IMR-90 (cell line): ENCODE measurements around the gene AP3S1. TPM values are rescaled to one million over a fixed set of nuclear protein-coding genes. Genes with fewer than 3 reads are reported as not detected.

ENCODE experiments used
- ATAC-seq: fragments of 200-7000 bp; cut with Tn5 transposase; 2 replicates; pipeline ENCODE4 v1.9.1; 2020; ENCODE audit warnings: low read depth, mild to moderate bottlenecking, moderate library complexity
- BruUV-seq: library from RNA; stranded (reverse); fragments of 400-500 nt; replicated peaks from 2 replicates; lab custom pipeline; 2021; lab: Mats Ljungman, UMichigan
- CTCF ChIA-PET: fragments of 300-600 bp; formaldehyde crosslinking; extraction: SDS; loops from one replicate; lab custom pipeline; 2021; ENCODE audit warnings: antibody characterized with exemption; lab: Yijun Ruan, JAX
- POLR2A ChIA-PET: fragments of 300-600 bp; sonication (Branson Sonifier 250); formaldehyde crosslinking; loops from one replicate; lab custom pipeline; 2022; ENCODE audit warnings: antibody characterized with exemption; ENCODE audit not compliant: unreplicated experiment; lab: Charles Lee
- DNase-seq: peaks from one replicate; pipeline ENCODE4 v3.0.0; 2013
- H2AFZ ChIP-seq: replicated peaks from 2 replicates; pipeline ENCODE3; 2013; ENCODE audit warnings: low read length, mild to moderate bottlenecking; ENCODE audit not compliant: poor library complexity
- H2AK5ac ChIP-seq: 2 replicates; pipeline ENCODE4 v1.6.1; 2013; ENCODE audit warnings: low read depth, low read length, inconsistent platforms
- H2AK9ac ChIP-seq: replicated peaks from 2 replicates; pipeline ENCODE3; 2013; ENCODE audit warnings: mild to moderate bottlenecking, low read depth, low read length, moderate library complexity; ENCODE audit not compliant: poor library complexity
- H2BK120ac ChIP-seq: 2 replicates; pipeline ENCODE4 v1.6.1; 2013; ENCODE audit warnings: low read depth, low read length, inconsistent platforms
- H2BK15ac ChIP-seq: 3 replicates; pipeline ENCODE4 v1.6.1; 2013; ENCODE audit warnings: low read depth, low read length, inconsistent platforms
- H2BK20ac ChIP-seq: 2 replicates; pipeline ENCODE4 v1.6.1; 2013; ENCODE audit warnings: low read depth, mild to moderate bottlenecking, inconsistent platforms, low read length, moderate library complexity
- H2BK5ac ChIP-seq: 2 replicates; pipeline ENCODE4 v1.6.1; 2013; ENCODE audit warnings: mild to moderate bottlenecking, low read depth, low read length, inconsistent platforms; ENCODE audit not compliant: poor library complexity, severe bottlenecking
- H3K14ac ChIP-seq: replicated peaks from 2 replicates; pipeline ENCODE4 v1.6.1; 2013; ENCODE audit warnings: low read depth, low read length, inconsistent platforms
- H3K18ac ChIP-seq: 2 replicates; pipeline ENCODE4 v1.6.1; 2013; ENCODE audit warnings: low read depth, low read length, control low read depth
- H3K23ac ChIP-seq: 2 replicates; pipeline ENCODE4 v1.6.1; 2013; ENCODE audit warnings: low read depth, low read length, inconsistent platforms
- H3K27ac ChIP-seq: 2 replicates; pipeline ENCODE4 v1.5.1; 2013; ENCODE audit warnings: mild to moderate bottlenecking, control low read depth, low read length; ENCODE audit not compliant: insufficient read depth
- H3K27me3 ChIP-seq: 2 replicates; pipeline ENCODE4 v1.6.1; 2013; ENCODE audit warnings: low read length; ENCODE audit not compliant: control insufficient read depth, insufficient read depth
- H3K36me3 ChIP-seq: 2 replicates; pipeline ENCODE4 v1.6.1; 2013; ENCODE audit warnings: low read length, mixed read lengths; ENCODE audit not compliant: control insufficient read depth, insufficient read depth
- H3K4ac ChIP-seq: 2 replicates; pipeline ENCODE4 v1.6.1; 2013; ENCODE audit warnings: low read depth, low read length, inconsistent platforms
- H3K4me1 ChIP-seq: 2 replicates; pipeline ENCODE4 v1.6.1; 2013; ENCODE audit warnings: low read length, mixed read lengths; ENCODE audit not compliant: control insufficient read depth, insufficient read depth
- H3K4me2 ChIP-seq: 2 replicates; pipeline ENCODE4 v1.6.1; 2013; ENCODE audit warnings: low read depth, mild to moderate bottlenecking, control low read depth, low read length, moderate library complexity
- H3K4me3 ChIP-seq: 2 replicates; pipeline ENCODE4 v1.5.1; 2013; ENCODE audit warnings: low read depth, mild to moderate bottlenecking, control low read depth, low read length, moderate library complexity; ENCODE audit not compliant: insufficient read depth
- H3K56ac ChIP-seq: 2 replicates; pipeline ENCODE4 v1.6.1; 2013; ENCODE audit warnings: low read length, inconsistent platforms; ENCODE audit not compliant: insufficient read depth; ENCODE audit errors: extremely low read depth
- H3K79me1 ChIP-seq, 2 experiments: 2 replicates each; pipeline ENCODE4 v1.6.1; 2013; ENCODE audit warnings: low read length in 2 of 2, inconsistent platforms in 1 of 2, low read depth in 1 of 2
- H3K9ac ChIP-seq: 2 replicates; pipeline ENCODE4 v1.6.1; 2013; ENCODE audit warnings: low read depth, low read length, control low read depth
- H3K9me1 ChIP-seq: 2 replicates; pipeline ENCODE4 v1.6.1; 2013; ENCODE audit warnings: low read length, inconsistent platforms; ENCODE audit not compliant: insufficient read depth
- H3K9me3 ChIP-seq: 2 replicates; pipeline ENCODE4 v1.6.1; 2013; ENCODE audit warnings: low read length; ENCODE audit not compliant: control insufficient read depth, insufficient read depth
- H4K20me1 ChIP-seq: 2 replicates; pipeline ENCODE4 v1.6.1; 2013; ENCODE audit warnings: low read length, inconsistent platforms; ENCODE audit not compliant: insufficient read depth
- H4K5ac ChIP-seq: 2 replicates; pipeline ENCODE4 v1.6.1; 2013; ENCODE audit warnings: mild to moderate bottlenecking, low read depth, low read length, control low read depth
- H4K8ac ChIP-seq, 2 experiments: 2 replicates each; pipeline ENCODE4 v1.6.1; 2013; ENCODE audit warnings: low read depth in 2 of 2, low read length in 2 of 2, control low read depth in 1 of 2, inconsistent platforms in 1 of 2
- H4K91ac ChIP-seq: 2 replicates; pipeline ENCODE4 v1.6.1; 2013; ENCODE audit warnings: low read depth, low read length, inconsistent platforms; ENCODE audit not compliant: insufficient read depth
- CEBPB ChIP-seq: IDR thresholded peaks from 2 replicates; pipeline ENCODE4 v1.6.1; 2012; ENCODE audit warnings: low read depth, low read length, improper control_type of control experiment
- CTCF ChIP-seq: conservative IDR thresholded peaks from 2 replicates; pipeline ENCODE4 v1.5.1; 2012; ENCODE audit warnings: mild to moderate bottlenecking, low read depth, low read length, improper control_type of control experiment
- ELK1 ChIP-seq: fragments of 150-350 bp; IDR thresholded peaks from 2 replicates; pipeline ENCODE4 v1.6.1; 2016; ENCODE audit warnings: low read depth, mild to moderate bottlenecking, low read length, moderate library complexity, borderline replicate concordance
- RFX5 ChIP-seq: IDR thresholded peaks from 2 replicates; pipeline ENCODE4 v1.8.0; 2012; ENCODE audit warnings: low read depth, mild to moderate bottlenecking, low read length, moderate library complexity
- WGBS, 2 experiments: methylation state at CpG; one replicate each; pipeline versions ENCODE4 v1.1.5 to v1.1.7; 2013; ENCODE audit warnings: missing lambda C conversion rate in 2 of 2; ENCODE audit not compliant: insufficient read length in 1 of 2; ENCODE audit errors: extremely low coverage in 2 of 2; 5-methylcytosine and 5-hydroxymethylcytosine counted together
- dilution Hi-C: fragments of 300-500 bp; cut with HindIII; formaldehyde crosslinking; loops from one replicate; pipeline ENCODE4 v1.14.3; 2018; ENCODE audit warnings: low sequenced_read_pairs; ENCODE audit not compliant: unreplicated experiment
- in situ Hi-C: fragments of 300-500 bp; cut with MboI; formaldehyde crosslinking; loops from 3 replicates; pipeline ENCODE4 v1.14.3; 2019; ENCODE audit warnings: low sequenced_read_pairs, inconsistent platforms, mixed read lengths
- intact Hi-C: fragments of 100-400 bp; cut with micrococcal nuclease; formaldehyde crosslinking; loops from 2 replicates; pipeline ENCODE4 v1.10.0; 2022
- polyA plus RNA-seq, 3 experiments: library from polyadenylated mRNA; depleted of rRNA; stranded (reverse); fragments of >200 nt; gene quantifications; 2 replicates each; pipeline ENCODE4 v1.2.3, GENCODE V29; 2012; ENCODE audit warnings: low replicate concordance in 1 of 3
- total RNA-seq: library from RNA; depleted of rRNA; stranded (reverse); fragments of >200 nt; gene quantifications from 2 replicates; pipeline ENCODE4 v1.2.3, GENCODE V29; 2012

Gene AP3S1
- total and polyA plus RNA-seq, 2 of the 4 experiments (the other 2 are of a cell fraction): 21.9 to 73.1 TPM

- CTCF ChIA-PET: interaction anchor here (0.7 kb wide), 1 partner anchor 13 kb away, joined by 5 read pairs; no protein-coding TSS in a partner anchor
Measured at GRCh38 chr5:115946655-115947054, 104.9 kb downstream of the AP3S1 start.

More at GRCh38 chr5:115946655-115947054, 104.9 kb downstream of the AP3S1 start:
- H2BK20ac ChIP-seq: peak overlapping the region; percentile 74
- H2BK5ac ChIP-seq: peak overlapping the region; percentile 53
- no peak for ATAC-seq
- H3K4ac ChIP-seq: peak overlapping the region; percentile 36
- H4K20me1 ChIP-seq: no peaks in the 10 kb centered on the region
- H3K56ac ChIP-seq: no peak overlapping the region
- H3K9me1 ChIP-seq: peaks cover 6% of the 10 kb centered on the region
- TF ChIP-seq RFX5 (no peak), ELK1 (no peak), CTCF (no peak), CEBPB (peak; percentile 45; the same call in 1 of the 2 replicates)
- peaks cover 9% of the 10 kb centered on the region for H3K4me1 ChIP-seq
- H2BK15ac ChIP-seq: peak overlapping the region; percentile 74
- H3K79me1 ChIP-seq: no peaks in the 10 kb centered on the region
- no peaks in the 10 kb centered on the region for H3K9me3 ChIP-seq
- intact Hi-C loops: no loop called here
- peak overlapping the region; percentile 45; the same call in 1 of the 2 replicates for H4K91ac ChIP-seq
- H2AK9ac ChIP-seq: no peak overlapping the region
- H3K27ac ChIP-seq: no peak overlapping the region
- peak overlapping the region; percentile 84; the same call in 1 of the 2 replicates for H3K18ac ChIP-seq
- no CpG with 5 or more reads among the region's 2 CpGs for WGBS, 2 experiments
- no peak overlapping the region for H3K9ac ChIP-seq
- H4K8ac ChIP-seq: peak overlapping the region in 1 of 2 experiments; percentile 27; a peak in 1 of 4 replicates
- peak overlapping the region; percentile 71 for H3K14ac ChIP-seq
- peak overlapping the region; percentile 44; the same call in 1 of the 2 replicates for H2BK120ac ChIP-seq
- BruUV-seq: no TSS peak
- dilution Hi-C loops: no loop called here
- no peak overlapping the region for H3K4me2 ChIP-seq
- H3K4me3 ChIP-seq: no peak overlapping the region
- peak overlapping the region; percentile 71; the same call in 1 of the 2 replicates for H3K23ac ChIP-seq
- no peaks in the 10 kb centered on the region for H3K27me3 ChIP-seq
- peak overlapping the region; percentile 81; the same call in 1 of the 2 replicates for H4K5ac ChIP-seq
- DNase-seq: peak; percentile 28
- POLR2A ChIA-PET: no interaction called here
- H2AK5ac ChIP-seq: peak overlapping the region; percentile 76; the same call in 1 of the 2 replicates
- H2AFZ ChIP-seq: peak overlapping the region; percentile 60
- no peaks in the 10 kb centered on the region for H3K36me3 ChIP-seq
- in situ Hi-C loops: no loop called here
